K562 (cell line): Measurements from ENCODE around the gene ROBO2. TPM values are rescaled to one million over a fixed set of nuclear protein-coding genes. Genes with fewer than 3 reads are reported as not detected.

Experiments
- ATAC-seq: fragments of 200-7000 bp; cut with Tn5 transposase; 3 replicates; pipeline ENCODE4 v1.9.1; 2020; ENCODE audit warnings: moderate library complexity
- BruUV-seq: library from RNA; stranded (reverse); fragments of 400-500 nt; replicated peaks from 2 replicates; lab custom pipeline; 2021; lab: Mats Ljungman, UMichigan
- CTCF ChIA-PET: fragments of 300-600 bp; formaldehyde crosslinking; extraction: SDS; loops from one replicate; lab custom pipeline; 2021; ENCODE audit warnings: low intra/inter-chr PET ratio; lab: Yijun Ruan, JAX
- POLR2A ChIA-PET: fragments of 300-600, 350-650 bp; sonication (Branson Sonifier 250); formaldehyde crosslinking; extraction: SDS; loops from one replicate; lab custom pipeline; 2021; ENCODE audit warnings: antibody characterized with exemption, inconsistent platforms; lab: Yijun Ruan, JAX
- DNase-seq, 4 experiments: peaks; one replicate each; pipeline versions ENCODE4 v3.0.0 to v3.0.0-alpha.2; 2011 to 2018; ENCODE audit warnings: low spot score in 3 of 4, mixed read lengths in 3 of 4; ENCODE audit errors: extremely low read depth in 1 of 4
- FAIRE-seq: peaks from 2 replicates; lab custom pipeline; 2011; peaks lifted over from hg19 to GRCh38; lab: Jason Lieb, UNC
- H2AFZ ChIP-seq: 2 replicates; pipeline ENCODE4 v1.6.0; 2011; ENCODE audit warnings: low read depth, low read length, control low read depth, inconsistent platforms
- H3K27ac ChIP-seq: fragments of 200-600 bp; 3 replicates; pipeline ENCODE4 v1.8.0; 2011; ENCODE audit warnings: low read depth, mild to moderate bottlenecking, control low read depth, inconsistent platforms, low read length, moderate library complexity, mixed read lengths; ENCODE audit errors: extremely low read depth
- H3K27me3 ChIP-seq, 2 experiments: fragments of 300-600 bp in 1 of 2; 2 replicates in 1 of 2; 3 replicates in 1 of 2; pipeline versions ENCODE4 v1.6.0 to v1.8.0; 2011; ENCODE audit warnings: inconsistent platforms in 2 of 2, low read length in 2 of 2, mild to moderate bottlenecking in 1 of 2, mixed read lengths in 1 of 2, moderate library complexity in 1 of 2; ENCODE audit not compliant: control insufficient read depth in 2 of 2, insufficient read depth in 2 of 2
- H3K36me3 ChIP-seq: fragments of 300-600 bp; 3 replicates; pipeline ENCODE4 v1.8.0; 2011; ENCODE audit warnings: mild to moderate bottlenecking, low read length, inconsistent platforms; ENCODE audit not compliant: control insufficient read depth, insufficient read depth
- H3K4me1 ChIP-seq, 2 experiments: fragments of 200-600 bp in 1 of 2; replicated peaks in 1 of 2; 2 replicates in 1 of 2; 3 replicates in 1 of 2; pipeline versions ENCODE4 v1.5.1 to v1.8.0; 2011; ENCODE audit warnings: inconsistent platforms in 2 of 2, low read length in 2 of 2, mild to moderate bottlenecking in 1 of 2, mixed read lengths in 1 of 2, moderate library complexity in 1 of 2; ENCODE audit not compliant: control insufficient read depth in 2 of 2, insufficient read depth in 2 of 2
- H3K4me2 ChIP-seq: 2 replicates; pipeline ENCODE4 v1.6.1; 2011; ENCODE audit warnings: low read length, control low read depth, inconsistent platforms, mixed read lengths; ENCODE audit not compliant: insufficient read depth
- H3K4me3 ChIP-seq: fragments of 200-600 bp; sonication (generic), shearing (Covaris generic); 2 replicates; pipeline ENCODE4 v1.5.1; 2016; ENCODE audit warnings: control low read depth, inconsistent platforms
- H3K79me2 ChIP-seq: fragments of 200-600 bp; 3 replicates; pipeline ENCODE4 v1.8.0; 2011; ENCODE audit warnings: low read length, inconsistent platforms; ENCODE audit not compliant: control insufficient read depth, insufficient read depth
- H3K9ac ChIP-seq, 2 experiments: 2 replicates each; pipeline versions ENCODE4 v1.6.0 to v1.6.1; 2011; ENCODE audit warnings: low read depth in 2 of 2, low read length in 2 of 2, control low read depth in 1 of 2, inconsistent platforms in 1 of 2, mild to moderate bottlenecking in 1 of 2, mixed read lengths in 1 of 2; ENCODE audit not compliant: insufficient read depth in 1 of 2
- H3K9me1 ChIP-seq: one replicate; pipeline ENCODE4 v1.6.0; 2011; ENCODE audit warnings: inconsistent platforms, mild to moderate bottlenecking, low read length, moderate library complexity; ENCODE audit not compliant: control insufficient read depth, insufficient read depth
- H3K9me3 ChIP-seq: replicated peaks from 2 replicates; pipeline ENCODE4 v1.5.1; 2011; ENCODE audit warnings: low read depth, low read length, inconsistent platforms; ENCODE audit not compliant: control insufficient read depth, insufficient read depth
- H4K20me1 ChIP-seq: replicated peaks from 2 replicates; pipeline ENCODE4 v1.6.1; 2011; ENCODE audit warnings: low read length, inconsistent platforms, mixed read lengths; ENCODE audit not compliant: control insufficient read depth, insufficient read depth
- ARID4B ChIP-seq: sonication (generic); formaldehyde crosslinking; IDR thresholded peaks from 2 replicates; pipeline ENCODE4 v1.8.0; 2022; ENCODE audit warnings: mild to moderate bottlenecking, missing genetic modification reagents
- C11orf30 ChIP-seq: fragments of 450-650 bp; IDR thresholded peaks from 2 replicates; pipeline ENCODE4 v1.6.1; 2016; ENCODE audit warnings: low read depth, mild to moderate bottlenecking
- CHAMP1 ChIP-seq: fragments of 450-650 bp; IDR thresholded peaks from 2 replicates; pipeline ENCODE4 v1.6.1; 2016; ENCODE audit warnings: mild to moderate bottlenecking
- ETV5 ChIP-seq: sonication (generic); formaldehyde crosslinking; IDR thresholded peaks from 2 replicates; pipeline ENCODE4 v1.4.0; 2020; ENCODE audit warnings: low read depth, mild to moderate bottlenecking, missing genetic modification reagents
- NFIC ChIP-seq: fragments of 450-650 bp; IDR thresholded peaks from 2 replicates; pipeline ENCODE4 v1.6.1; 2017; ENCODE audit warnings: mild to moderate bottlenecking, inconsistent platforms
- PTBP1 ChIP-seq: fragments of 200-400 bp; formaldehyde crosslinking; IDR thresholded peaks from 2 replicates; pipeline ENCODE4 v1.6.1; 2017; ENCODE audit warnings: low read depth, low read length
- RUNX1 ChIP-seq: sonication (generic); IDR thresholded peaks from 2 replicates; pipeline ENCODE4 v1.6.1; 2016; ENCODE audit warnings: antibody characterized with exemption, low read depth
- TAF7 ChIP-seq: fragments of 450-650 bp; IDR thresholded peaks from 2 replicates; pipeline ENCODE4 v1.6.1; 2016; ENCODE audit warnings: missing genetic modification characterization, missing compliant biosample characterization
- TAL1 ChIP-seq: fragments of 450-650 bp; IDR thresholded peaks from 2 replicates; pipeline ENCODE4 v1.6.1; 2016; ENCODE audit warnings: mild to moderate bottlenecking
- ZKSCAN3 ChIP-seq: fragments of 250-450 bp; sonication (Bioruptor Pico); IDR thresholded peaks from 2 replicates; pipeline ENCODE4 v1.4.0; 2020
- ZNF12 ChIP-seq: sonication (generic); formaldehyde crosslinking; IDR thresholded peaks from 2 replicates; pipeline ENCODE4 v1.4.0; 2020; ENCODE audit warnings: mild to moderate bottlenecking, missing genetic modification reagents
- ZNF232 ChIP-seq: sonication (generic); formaldehyde crosslinking; IDR thresholded peaks from 2 replicates; pipeline ENCODE4 v1.8.0; 2022; ENCODE audit warnings: mild to moderate bottlenecking, missing genetic modification reagents
- ZNF274 ChIP-seq: IDR thresholded peaks from 2 replicates; pipeline ENCODE4 v1.6.1; 2011; ENCODE audit warnings: low read depth, mild to moderate bottlenecking, low read length, moderate library complexity, borderline replicate concordance
- ZNF347 ChIP-seq: fragments of 450-650 bp; formaldehyde crosslinking; IDR thresholded peaks from 2 replicates; pipeline ENCODE4 v1.4.0; 2020; ENCODE audit warnings: low read depth, mild to moderate bottlenecking, moderate library complexity
- WGBS: fragments of 100-300 bp; shearing (Covaris generic); methylation state at CpG from one replicate; pipeline ENCODE4 v1.1.6; 2016; ENCODE audit warnings: low coverage, mixed read lengths; ENCODE audit not compliant: insufficient coverage; ENCODE audit errors: missing lambda C conversion rate; 5-methylcytosine and 5-hydroxymethylcytosine counted together
- in situ Hi-C: fragments of 300-500 bp; cut with MboI; formaldehyde crosslinking; loops from 4 replicates; pipeline ENCODE4 v1.15.0; 2018; ENCODE audit warnings: inconsistent platforms, mixed read lengths
- intact Hi-C: fragments of 100-400 bp; cut with micrococcal nuclease; formaldehyde crosslinking; loops from 2 replicates; pipeline ENCODE4 v1.14.2; 2022
- polyA plus RNA-seq, 8 experiments: library from polyadenylated mRNA; depleted of rRNA in 4 of 8; stranded (reverse) in 5 of 8; unstranded in 3 of 8; fragments of >200 nt; fragmentation: Nextera tagmentation in 2 of 8; fragmentation: Illumina TruSeq in 1 of 8; extraction: Ambion mirVana in 2 of 8; extraction: Trizol in 1 of 8; gene quantifications; 2 replicates each; pipeline versions ENCODE4 v1.2.1 to v1.2.3, GENCODE V29; 2011 to 2014; ENCODE audit warnings: inconsistent platforms in 1 of 8, missing spikeins in 1 of 8
- total RNA-seq, 7 experiments: library from RNA; depleted of rRNA in 6 of 7; stranded (reverse); fragments of >200 nt in 6 of 7; fragmentation: Illumina TruSeq in 2 of 7; extraction: Trizol in 2 of 7; gene quantifications; 2 replicates each; pipeline versions ENCODE4 v1.2.1 to v1.2.3, GENCODE V29; 2011 to 2021; ENCODE audit warnings: low replicate concordance in 1 of 7
- TF ChIP-seq, protein P1 (sequence below): sonication (generic); formaldehyde crosslinking; IDR thresholded peaks from 2 replicates; pipeline ENCODE4 v1.8.1; 2023; ENCODE audit warnings: mild to moderate bottlenecking, missing genetic modification reagents

ROBO2 gene
- total and polyA plus RNA-seq, 9 of the 15 experiments (the other 6 are each of a cell fraction or from before 2014, with no cell fraction given) = 0.84 to 3.0 (median 1.7) TPM

GRCh38 chr3:77271711-77272110, 231.8 kb downstream of the ROBO2 start (continued):
- TF ChIP-seq PTBP1 = no peak
- TF ChIP-seq ARID4B = no peak
- no peak for TF ChIP-seq ZKSCAN3 (CRISPR knock-in tag)

DNA sequence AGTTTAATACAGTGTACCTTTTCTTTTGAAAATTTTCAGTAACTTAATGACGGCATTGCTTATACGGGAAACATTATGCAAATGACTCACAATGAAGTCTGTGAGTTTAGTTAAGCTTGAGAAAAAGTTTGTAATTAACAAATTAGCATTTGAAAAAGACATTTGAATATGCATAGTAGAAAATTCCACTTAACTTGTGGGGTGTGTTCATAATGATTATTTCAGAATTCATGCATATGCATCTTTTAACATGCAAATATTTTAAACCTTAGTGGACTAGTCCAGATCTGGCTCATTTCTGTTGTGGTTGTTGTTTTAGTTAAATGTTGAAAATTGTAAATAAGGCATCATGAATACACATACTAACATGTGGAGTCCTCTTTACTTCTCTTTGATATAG, 239.4 kb downstream of the ROBO2 start:
- no peaks in the 10 kb centered on the region for H3K79me2 ChIP-seq
- no peaks in the 10 kb centered on the region for H3K27me3 ChIP-seq
- intact Hi-C loops = no loop called here
- BruUV-seq = no TSS peak
- no peak overlapping the region for H2AFZ ChIP-seq
- H3K4me1 ChIP-seq = no peaks in the 10 kb centered on the region; a peak in 1 of 5 replicates
- in situ Hi-C loops = no loop called here
- no peaks in the 10 kb centered on the region for H3K36me3 ChIP-seq
- no peaks in the 10 kb centered on the region for H3K9me1 ChIP-seq
- no peak overlapping the region for H3K4me2 ChIP-seq
- H4K20me1 ChIP-seq = no peaks in the 10 kb centered on the region
- H3K9ac ChIP-seq = no peak overlapping the region
- no peak for FAIRE-seq
- no peak overlapping the region for H3K27ac ChIP-seq
- H3K9me3 ChIP-seq = no peaks in the 10 kb centered on the region
- ChIA-PET CTCF (no interaction called here), POLR2A (no interaction called here)
- no peak for ATAC-seq
- no peak for DNase-seq
- no peak overlapping the region for H3K4me3 ChIP-seq
- WGBS = 11% methylated on average over 2 of the region's 2 CpGs
- TF ChIP-seq TAF7 (tag) (no peak), NFIC (no peak), RUNX1 (no peak), ZNF12 (CRISPR knock-in tag) (no peak), CHAMP1 (no peak), C11orf30 (no peak), ZNF274 (no peak), TAL1 (no peak), ZNF232 (CRISPR knock-in tag) (no peak), ETV5 (no peak), ZNF347 (CRISPR knock-in tag) (no peak)
- TF ChIP-seq, protein P1, sequence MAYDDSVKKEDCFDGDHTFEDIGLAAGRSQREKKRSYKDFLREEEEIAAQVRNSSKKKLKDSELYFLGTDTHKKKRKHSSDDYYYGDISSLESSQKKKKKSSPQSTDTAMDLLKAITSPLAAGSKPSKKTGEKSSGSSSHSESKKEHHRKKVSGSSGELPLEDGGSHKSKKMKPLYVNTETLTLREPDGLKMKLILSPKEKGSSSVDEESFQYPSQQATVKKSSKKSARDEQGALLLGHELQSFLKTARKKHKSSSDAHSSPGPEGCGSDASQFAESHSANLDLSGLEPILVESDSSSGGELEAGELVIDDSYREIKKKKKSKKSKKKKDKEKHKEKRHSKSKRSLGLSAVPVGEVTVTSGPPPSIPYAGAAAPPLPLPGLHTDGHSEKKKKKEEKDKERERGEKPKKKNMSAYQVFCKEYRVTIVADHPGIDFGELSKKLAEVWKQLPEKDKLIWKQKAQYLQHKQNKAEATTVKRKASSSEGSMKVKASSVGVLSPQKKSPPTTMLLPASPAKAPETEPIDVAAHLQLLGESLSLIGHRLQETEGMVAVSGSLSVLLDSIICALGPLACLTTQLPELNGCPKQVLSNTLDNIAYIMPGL (CRISPR knock-in tag) = no peak
